ENCODE measurements around the gene DDX47.
A peak's percentile ranks its signal among the peaks of the same experiment; 100 is the strongest.

Gene DDX47

GRCh38 chr12:12774791-12775190, 38.4 kb upstream of the DDX47 start (continued):
- TF ChIP-seq TSHZ2 (CRISPR knock-in tag; IDR thresholded peaks at IDR 0.05) (no peak), ZNF70 (CRISPR knock-in tag; IDR thresholded peaks at IDR 0.05) (no peak), TOX (CRISPR knock-in tag; IDR thresholded peaks at IDR 0.05; ENCODE audit: borderline replicate concordance) (no peak), RARB (CRISPR knock-in tag; IDR thresholded peaks at IDR 0.05) (no peak), ZNF565 (CRISPR knock-in tag; conservative IDR thresholded peaks at IDR 0.05; ENCODE audit: low read depth) (no peak), ARNTL (CRISPR knock-in tag; IDR thresholded peaks at IDR 0.05; ENCODE audit: borderline replicate concordance, low read depth) (no peak), GLIS3 (CRISPR knock-in tag; IDR thresholded peaks at IDR 0.05) (no peak), ZFP30 (CRISPR knock-in tag; IDR thresholded peaks at IDR 0.05) (no peak)

GRCh38 chr12:12776261-12776660, 36.9 kb upstream of the DDX47 start:
- TF ChIP-seq ISL1 (CRISPR knock-in tag; IDR thresholded peaks at IDR 0.05) (peak; percentile 67), ZFP3 (CRISPR knock-in tag; IDR thresholded peaks at IDR 0.05) (no peak), OSR1 (CRISPR knock-in tag; IDR thresholded peaks at IDR 0.05) (no peak), ZFP30 (CRISPR knock-in tag; IDR thresholded peaks at IDR 0.05) (no peak), POU6F1 (CRISPR knock-in tag; IDR thresholded peaks at IDR 0.05; ENCODE audit: borderline replicate concordance, low read depth) (no peak), ZNF565 (CRISPR knock-in tag; conservative IDR thresholded peaks at IDR 0.05; ENCODE audit: low read depth) (no peak), PPARA (CRISPR knock-in tag; IDR thresholded peaks at IDR 0.05; ENCODE audit: borderline replicate concordance) (no peak)
- ATAC-seq, result no peak

- TF ChIP-seq ZFP30 (CRISPR knock-in tag; IDR thresholded peaks at IDR 0.05), result no peak
- no peak for TF ChIP-seq TCF4 (CRISPR knock-in tag; IDR thresholded peaks at IDR 0.05; ENCODE audit: borderline replicate concordance)
- no peak for TF ChIP-seq ESRRG (CRISPR knock-in tag; IDR thresholded peaks at IDR 0.05)
- TF ChIP-seq CSRNP3 (CRISPR knock-in tag; IDR thresholded peaks at IDR 0.05), result no peak
- no peak for TF ChIP-seq BACH2 (CRISPR knock-in tag; IDR thresholded peaks at IDR 0.05; ENCODE audit: borderline replicate concordance)
- TF ChIP-seq ZFP3 (CRISPR knock-in tag; IDR thresholded peaks at IDR 0.05), result no peak
- no peak for TF ChIP-seq OSR1 (CRISPR knock-in tag; IDR thresholded peaks at IDR 0.05)
- TF ChIP-seq ARNTL (CRISPR knock-in tag; IDR thresholded peaks at IDR 0.05; ENCODE audit: borderline replicate concordance, low read depth), result no peak
- no peak for TF ChIP-seq ZNF565 (CRISPR knock-in tag; conservative IDR thresholded peaks at IDR 0.05; ENCODE audit: low read depth)
- TF ChIP-seq RARB (CRISPR knock-in tag; IDR thresholded peaks at IDR 0.05), result no peak
- TF ChIP-seq POU6F1 (CRISPR knock-in tag; IDR thresholded peaks at IDR 0.05; ENCODE audit: borderline replicate concordance, low read depth), result no peak
- no peak for TF ChIP-seq GLIS3 (CRISPR knock-in tag; IDR thresholded peaks at IDR 0.05)
- TF ChIP-seq ZC3H10 (CRISPR knock-in tag; IDR thresholded peaks at IDR 0.05), result no peak
- TF ChIP-seq CREB5 (CRISPR knock-in tag; IDR thresholded peaks at IDR 0.05; ENCODE audit: low read depth), result no peak
- TF ChIP-seq TSHZ2 (CRISPR knock-in tag; IDR thresholded peaks at IDR 0.05), result no peak
- TF ChIP-seq TOX (CRISPR knock-in tag; IDR thresholded peaks at IDR 0.05; ENCODE audit: borderline replicate concordance), result no peak
- no peak for TF ChIP-seq PATZ1 (CRISPR knock-in tag; IDR thresholded peaks at IDR 0.05; ENCODE audit: borderline replicate concordance)
- no peak for ATAC-seq
These were observed 36.1 kb upstream of the DDX47 start for GRCh38 chr12:12777092-12777491.
